ENCODE measurements around the gene BCAS3.

DNA sequence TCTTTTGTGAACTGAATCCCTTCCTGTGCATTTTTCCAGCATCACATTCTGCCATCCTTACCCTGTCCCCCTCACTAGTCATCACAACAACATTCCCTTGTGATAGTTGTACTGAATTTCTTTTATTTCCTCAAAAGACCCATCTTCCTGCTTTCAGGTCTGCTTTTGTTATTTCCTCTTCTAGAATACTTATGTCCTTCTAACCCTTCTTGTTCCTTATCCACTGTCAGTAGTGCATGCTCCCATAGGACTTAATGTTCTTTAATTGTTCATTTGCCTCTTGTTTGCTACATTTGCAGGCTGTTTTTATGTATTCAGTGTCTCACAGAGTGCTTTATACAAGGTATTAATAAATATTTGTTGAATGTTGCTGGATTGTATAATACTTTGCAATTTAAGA, 73.0 kb downstream of the BCAS3 start:
- TF ChIP-seq, protein P1, sequence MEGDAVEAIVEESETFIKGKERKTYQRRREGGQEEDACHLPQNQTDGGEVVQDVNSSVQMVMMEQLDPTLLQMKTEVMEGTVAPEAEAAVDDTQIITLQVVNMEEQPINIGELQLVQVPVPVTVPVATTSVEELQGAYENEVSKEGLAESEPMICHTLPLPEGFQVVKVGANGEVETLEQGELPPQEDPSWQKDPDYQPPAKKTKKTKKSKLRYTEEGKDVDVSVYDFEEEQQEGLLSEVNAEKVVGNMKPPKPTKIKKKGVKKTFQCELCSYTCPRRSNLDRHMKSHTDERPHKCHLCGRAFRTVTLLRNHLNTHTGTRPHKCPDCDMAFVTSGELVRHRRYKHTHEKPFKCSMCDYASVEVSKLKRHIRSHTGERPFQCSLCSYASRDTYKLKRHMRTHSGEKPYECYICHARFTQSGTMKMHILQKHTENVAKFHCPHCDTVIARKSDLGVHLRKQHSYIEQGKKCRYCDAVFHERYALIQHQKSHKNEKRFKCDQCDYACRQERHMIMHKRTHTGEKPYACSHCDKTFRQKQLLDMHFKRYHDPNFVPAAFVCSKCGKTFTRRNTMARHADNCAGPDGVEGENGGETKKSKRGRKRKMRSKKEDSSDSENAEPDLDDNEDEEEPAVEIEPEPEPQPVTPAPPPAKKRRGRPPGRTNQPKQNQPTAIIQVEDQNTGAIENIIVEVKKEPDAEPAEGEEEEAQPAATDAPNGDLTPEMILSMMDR (IDR thresholded peaks at IDR 0.05; ENCODE audit: low read depth, low read length, missing input control) = no peak
- no peak for TF ChIP-seq SP1 (IDR thresholded peaks at IDR 0.05)
- TF ChIP-seq, protein P2, sequence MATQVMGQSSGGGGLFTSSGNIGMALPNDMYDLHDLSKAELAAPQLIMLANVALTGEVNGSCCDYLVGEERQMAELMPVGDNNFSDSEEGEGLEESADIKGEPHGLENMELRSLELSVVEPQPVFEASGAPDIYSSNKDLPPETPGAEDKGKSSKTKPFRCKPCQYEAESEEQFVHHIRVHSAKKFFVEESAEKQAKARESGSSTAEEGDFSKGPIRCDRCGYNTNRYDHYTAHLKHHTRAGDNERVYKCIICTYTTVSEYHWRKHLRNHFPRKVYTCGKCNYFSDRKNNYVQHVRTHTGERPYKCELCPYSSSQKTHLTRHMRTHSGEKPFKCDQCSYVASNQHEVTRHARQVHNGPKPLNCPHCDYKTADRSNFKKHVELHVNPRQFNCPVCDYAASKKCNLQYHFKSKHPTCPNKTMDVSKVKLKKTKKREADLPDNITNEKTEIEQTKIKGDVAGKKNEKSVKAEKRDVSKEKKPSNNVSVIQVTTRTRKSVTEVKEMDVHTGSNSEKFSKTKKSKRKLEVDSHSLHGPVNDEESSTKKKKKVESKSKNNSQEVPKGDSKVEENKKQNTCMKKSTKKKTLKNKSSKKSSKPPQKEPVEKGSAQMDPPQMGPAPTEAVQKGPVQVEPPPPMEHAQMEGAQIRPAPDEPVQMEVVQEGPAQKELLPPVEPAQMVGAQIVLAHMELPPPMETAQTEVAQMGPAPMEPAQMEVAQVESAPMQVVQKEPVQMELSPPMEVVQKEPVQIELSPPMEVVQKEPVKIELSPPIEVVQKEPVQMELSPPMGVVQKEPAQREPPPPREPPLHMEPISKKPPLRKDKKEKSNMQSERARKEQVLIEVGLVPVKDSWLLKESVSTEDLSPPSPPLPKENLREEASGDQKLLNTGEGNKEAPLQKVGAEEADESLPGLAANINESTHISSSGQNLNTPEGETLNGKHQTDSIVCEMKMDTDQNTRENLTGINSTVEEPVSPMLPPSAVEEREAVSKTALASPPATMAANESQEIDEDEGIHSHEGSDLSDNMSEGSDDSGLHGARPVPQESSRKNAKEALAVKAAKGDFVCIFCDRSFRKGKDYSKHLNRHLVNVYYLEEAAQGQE (IDR thresholded peaks at IDR 0.05) = no peak
- no peak for TF ChIP-seq EGR1 (IDR thresholded peaks at IDR 0.05; ENCODE audit: low read depth in 2 of 2)
- TF ChIP-seq RAD21 (IDR thresholded peaks at IDR 0.05) = no peak
- TF ChIP-seq, protein P3, sequence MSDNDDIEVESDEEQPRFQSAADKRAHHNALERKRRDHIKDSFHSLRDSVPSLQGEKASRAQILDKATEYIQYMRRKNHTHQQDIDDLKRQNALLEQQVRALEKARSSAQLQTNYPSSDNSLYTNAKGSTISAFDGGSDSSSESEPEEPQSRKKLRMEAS (IDR thresholded peaks at IDR 0.05) = no peak
- TF ChIP-seq, protein P4, sequence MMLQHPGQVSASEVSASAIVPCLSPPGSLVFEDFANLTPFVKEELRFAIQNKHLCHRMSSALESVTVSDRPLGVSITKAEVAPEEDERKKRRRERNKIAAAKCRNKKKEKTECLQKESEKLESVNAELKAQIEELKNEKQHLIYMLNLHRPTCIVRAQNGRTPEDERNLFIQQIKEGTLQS (IDR thresholded peaks at IDR 0.05) = no peak
- TF ChIP-seq TAF1 (conservative IDR thresholded peaks at IDR 0.05) = no peak
- TF ChIP-seq, protein P5, sequence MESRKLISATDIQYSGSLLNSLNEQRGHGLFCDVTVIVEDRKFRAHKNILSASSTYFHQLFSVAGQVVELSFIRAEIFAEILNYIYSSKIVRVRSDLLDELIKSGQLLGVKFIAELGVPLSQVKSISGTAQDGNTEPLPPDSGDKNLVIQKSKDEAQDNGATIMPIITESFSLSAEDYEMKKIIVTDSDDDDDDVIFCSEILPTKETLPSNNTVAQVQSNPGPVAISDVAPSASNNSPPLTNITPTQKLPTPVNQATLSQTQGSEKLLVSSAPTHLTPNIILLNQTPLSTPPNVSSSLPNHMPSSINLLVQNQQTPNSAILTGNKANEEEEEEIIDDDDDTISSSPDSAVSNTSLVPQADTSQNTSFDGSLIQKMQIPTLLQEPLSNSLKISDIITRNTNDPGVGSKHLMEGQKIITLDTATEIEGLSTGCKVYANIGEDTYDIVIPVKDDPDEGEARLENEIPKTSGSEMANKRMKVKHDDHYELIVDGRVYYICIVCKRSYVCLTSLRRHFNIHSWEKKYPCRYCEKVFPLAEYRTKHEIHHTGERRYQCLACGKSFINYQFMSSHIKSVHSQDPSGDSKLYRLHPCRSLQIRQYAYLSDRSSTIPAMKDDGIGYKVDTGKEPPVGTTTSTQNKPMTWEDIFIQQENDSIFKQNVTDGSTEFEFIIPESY (IDR thresholded peaks at IDR 0.05) = no peak
